Activated naive CD4-positive, alpha-beta T cell treated with Interleukin-2 at 50 U/mL for 16 hours (primary cell): ENCODE results near the gene TSGA10IP.

ENCODE experiments used
- DNase-seq: peaks from one replicate; pipeline ENCODE4 v3.0.0-alpha.2; 2020

The TSGA10IP gene

DNA sequence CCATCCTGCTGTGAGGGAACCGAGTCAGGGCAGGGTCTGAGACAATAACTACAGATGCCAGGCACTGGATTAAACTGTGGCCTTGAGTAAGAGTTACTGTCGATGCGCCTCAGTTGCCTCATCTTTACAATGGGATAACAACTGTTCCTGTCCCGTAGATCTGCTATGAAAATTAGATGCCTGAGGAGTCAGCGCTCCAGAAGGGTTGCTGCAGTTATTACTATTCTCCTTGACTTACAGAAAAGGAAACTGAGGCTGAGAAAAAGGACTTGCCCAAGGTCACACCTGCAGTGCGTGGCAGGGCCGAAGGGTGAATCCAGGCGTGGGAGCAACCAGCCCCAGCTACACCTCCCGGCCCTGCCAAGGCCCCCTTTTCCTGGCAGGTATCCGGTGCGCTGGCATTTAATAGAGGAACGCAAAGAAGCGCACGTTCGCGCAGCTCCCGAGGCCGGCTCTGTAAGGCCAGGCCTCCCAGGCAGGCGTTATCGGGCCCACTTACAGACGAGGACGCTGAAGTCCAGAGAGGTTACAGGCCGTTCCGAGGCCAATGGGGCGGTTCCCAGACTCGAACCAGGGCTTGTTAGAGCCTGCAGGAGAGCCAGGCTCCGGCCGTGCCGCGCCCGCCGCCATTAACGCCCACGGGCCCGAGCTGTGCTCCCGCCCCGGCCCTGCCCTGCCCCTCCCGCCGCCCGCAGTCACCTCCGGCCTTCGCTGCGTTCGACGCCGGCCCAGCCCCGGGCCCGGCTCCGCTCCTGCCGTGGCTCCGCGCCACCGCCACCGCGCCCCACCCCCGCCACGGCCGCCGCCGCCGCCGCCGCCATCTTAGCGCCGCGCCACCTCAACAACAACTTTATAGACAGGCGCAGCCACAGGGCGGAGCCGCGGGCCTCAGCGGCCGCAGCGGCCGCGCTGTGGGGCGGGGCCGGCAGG, 26.8 kb upstream of the TSGA10IP start, which contains the start of gene C11orf68:
TSS of gene C11orf68 (minus strand) at position 852 of the 930 bp plus-strand sequence. CDS start at position 821, 31 bp downstream.
- no peak for DNase-seq

DNA sequence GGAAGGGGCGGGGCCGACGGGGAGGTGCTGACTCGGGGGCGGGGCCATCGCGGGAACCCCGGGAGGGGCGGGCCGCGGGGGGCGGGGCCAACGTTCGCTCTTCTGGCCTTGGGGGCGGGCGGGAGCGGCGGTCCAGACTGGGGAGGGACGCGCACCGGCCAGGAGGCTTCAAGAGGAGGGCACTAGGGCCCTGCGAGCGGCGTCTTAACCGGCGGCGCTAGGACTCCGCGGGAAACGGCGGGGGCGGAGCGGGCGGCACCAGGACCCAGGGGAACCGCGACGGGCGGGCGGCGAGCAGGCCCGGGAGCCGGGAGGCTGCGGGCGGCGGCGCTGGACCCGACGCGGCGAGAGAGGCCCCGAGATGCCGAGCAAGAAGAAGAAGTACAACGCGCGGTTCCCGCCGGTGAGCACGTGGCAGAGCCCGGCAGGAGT, 26.1 kb upstream of the TSGA10IP start, which contains the start of gene DRAP1:
TSS of gene DRAP1 (plus strand) at position 286 of the 432 bp plus-strand sequence. CDS start at position 362, 76 bp downstream.
- peak; percentile 98 for DNase-seq

DNA sequence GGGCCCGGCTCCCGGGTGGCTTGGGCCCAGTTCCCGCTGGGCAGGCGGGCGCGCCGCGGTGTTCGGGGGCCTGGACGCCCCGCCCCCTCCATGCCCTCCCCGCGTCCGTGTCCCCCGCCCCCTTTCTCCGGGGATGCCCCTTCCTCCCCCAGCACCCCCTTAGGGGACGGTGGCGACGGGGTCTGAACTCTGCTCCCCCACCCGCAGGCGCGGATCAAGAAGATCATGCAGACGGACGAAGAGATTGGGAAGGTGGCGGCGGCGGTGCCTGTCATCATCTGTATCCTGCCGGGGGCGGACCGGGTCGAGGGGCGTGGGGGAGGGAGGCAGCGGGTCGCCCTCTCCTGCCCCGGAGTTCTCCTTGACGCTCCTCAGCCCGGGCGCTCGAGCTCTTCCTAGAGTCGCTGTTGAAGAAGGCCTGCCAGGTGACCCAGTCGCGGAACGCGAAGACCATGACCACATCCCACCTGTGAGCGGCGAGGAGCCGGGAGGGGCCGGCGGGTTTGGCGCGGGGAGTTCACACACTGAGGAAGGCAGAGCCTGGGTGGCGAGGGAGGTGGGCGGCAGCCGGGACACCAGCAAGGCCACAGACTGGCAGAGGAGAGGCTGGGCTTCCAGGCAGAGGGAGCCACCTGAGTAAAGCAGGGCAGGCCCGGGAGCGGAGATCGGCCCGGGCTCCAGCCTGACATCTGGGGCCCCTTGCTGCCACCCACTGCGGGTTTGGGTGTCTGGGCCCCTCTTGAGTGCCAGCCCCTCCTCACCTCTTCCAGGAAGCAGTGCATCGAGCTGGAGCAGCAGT, 25.5 kb upstream of the TSGA10IP start:
- peak; percentile 66 for DNase-seq

DNA sequence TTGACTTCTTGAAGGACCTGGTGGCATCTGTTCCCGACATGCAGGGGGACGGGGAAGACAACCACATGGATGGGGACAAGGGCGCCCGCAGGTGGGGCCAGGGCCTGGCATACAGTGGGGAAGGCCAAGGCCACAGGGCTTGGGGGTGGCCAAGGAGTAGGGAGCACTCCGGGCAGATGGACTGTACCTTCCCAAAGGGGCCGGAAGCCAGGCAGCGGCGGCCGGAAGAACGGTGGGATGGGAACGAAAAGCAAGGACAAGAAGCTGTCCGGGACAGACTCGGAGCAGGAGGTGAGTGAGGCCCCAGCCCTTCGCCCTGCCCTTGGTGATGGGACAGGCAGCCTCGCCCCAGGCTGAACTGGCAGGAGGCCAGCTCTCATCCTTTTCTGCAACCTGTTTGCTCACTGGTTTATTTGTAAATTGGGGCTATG, 24.9 kb upstream of the TSGA10IP start:
- DNase-seq: no peak

DNA sequence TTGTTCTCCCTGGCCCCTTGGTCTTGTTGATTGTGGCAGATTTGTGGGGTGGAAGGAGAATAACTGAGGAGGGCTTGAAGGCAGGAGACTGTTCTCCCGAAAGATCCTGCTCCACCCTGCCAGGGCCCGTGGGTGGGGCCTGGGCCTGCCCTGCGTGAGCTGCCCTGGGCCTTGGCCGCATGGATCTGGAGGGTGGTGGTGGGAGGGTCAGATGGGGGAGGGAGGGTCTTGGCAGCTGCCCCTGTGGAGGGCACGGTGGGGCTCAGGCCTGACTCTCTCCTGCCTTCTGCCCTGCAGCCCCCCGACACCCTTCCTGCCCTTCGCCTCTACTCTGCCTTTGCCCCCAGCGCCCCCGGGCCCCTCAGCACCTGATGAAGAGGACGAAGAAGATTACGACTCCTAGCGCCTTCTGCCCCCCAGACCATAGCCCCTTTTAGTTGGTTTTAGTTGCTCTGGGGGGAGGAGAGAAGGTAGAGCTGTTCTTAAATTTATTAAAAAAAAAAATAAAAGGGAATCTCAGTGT, 24.2 kb upstream of the TSGA10IP start:
- no peak for DNase-seq

DNA sequence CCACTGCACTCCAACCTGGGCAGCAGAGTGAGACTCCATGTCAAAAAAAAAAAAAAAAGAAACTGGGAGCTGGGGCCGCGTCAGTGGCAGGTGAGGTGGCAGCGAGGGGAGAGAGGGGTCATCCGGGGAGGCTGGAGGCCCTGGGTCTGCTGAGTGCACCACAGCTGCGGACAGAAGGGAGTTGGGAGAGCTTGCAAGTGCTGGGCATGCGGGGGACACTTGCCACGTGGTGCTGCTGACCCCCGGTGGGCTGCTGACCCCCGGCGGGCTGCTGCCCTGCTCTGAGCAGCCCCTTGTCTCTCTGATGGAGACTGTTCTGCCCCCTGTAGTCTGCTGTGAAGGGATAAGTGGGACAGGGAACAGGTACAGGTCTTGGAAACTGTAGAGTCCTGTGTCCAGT, 23.4 kb upstream of the TSGA10IP start:
- no peak for DNase-seq

DNA sequence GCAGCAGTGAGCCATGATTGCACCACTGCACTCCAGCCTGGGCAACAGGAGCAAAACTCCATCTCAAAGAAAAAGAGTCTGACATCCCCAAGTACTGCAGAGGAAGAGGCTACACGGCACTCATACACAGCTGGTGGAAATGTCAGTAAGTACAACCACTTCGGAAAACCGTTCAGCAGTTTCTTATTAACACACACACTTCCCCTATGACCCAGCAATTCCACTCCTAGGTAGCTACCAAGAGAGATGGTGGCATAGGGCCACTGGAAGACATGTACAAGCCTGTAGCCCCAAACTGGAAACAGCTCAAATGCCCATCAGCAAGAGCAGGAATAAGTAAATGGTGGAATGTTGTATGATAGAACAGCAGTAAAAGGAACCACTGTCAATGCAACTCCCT, 22.7 kb upstream of the TSGA10IP start:
- no peak for DNase-seq

DNA sequence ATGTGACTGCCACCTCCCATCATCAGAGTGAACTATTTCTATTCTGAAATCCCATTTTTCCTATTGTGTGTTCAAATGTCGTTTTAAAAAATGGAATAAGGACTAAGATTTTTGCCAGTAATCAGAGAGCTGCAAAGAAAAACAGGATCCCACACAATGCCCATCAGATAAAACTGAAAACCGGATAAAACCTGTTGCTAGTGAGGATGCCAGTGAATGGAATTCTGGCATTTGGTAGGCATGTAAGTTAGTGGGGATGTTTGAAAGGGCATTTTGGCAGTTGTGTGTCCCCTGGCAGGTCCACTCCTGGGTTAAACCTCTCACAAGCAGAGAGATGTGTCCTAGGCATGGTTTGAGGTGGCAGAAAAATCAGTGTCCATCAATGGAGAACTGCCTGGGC, 19.9 kb upstream of the TSGA10IP start:
- no peak for DNase-seq

DNA sequence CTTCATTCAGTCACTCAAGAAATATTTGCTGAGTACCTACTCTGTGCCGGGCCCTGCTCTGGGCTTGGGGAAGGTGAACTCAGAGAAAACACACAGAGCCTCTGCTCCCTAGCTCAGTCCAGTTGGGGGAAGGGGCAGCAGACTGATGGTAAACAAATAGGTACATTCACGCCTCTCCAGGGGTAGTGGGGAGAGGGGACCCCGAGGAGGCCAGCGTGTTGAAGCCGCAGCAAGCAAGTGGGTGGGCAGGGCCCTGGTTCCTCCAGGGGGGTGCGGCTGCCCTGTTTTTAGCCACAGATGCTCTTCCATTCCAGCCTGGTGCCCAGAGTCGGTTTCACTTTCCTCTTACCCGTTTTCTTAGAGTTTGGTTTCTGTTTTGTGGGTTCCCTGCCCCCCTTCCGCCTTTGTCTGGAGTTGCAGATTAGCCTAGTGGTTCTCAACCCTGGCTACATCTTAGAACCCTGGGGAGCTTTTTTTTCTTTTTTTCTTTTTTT, 17.3 kb upstream of the TSGA10IP start:
- DNase-seq: peak; percentile 77

DNA sequence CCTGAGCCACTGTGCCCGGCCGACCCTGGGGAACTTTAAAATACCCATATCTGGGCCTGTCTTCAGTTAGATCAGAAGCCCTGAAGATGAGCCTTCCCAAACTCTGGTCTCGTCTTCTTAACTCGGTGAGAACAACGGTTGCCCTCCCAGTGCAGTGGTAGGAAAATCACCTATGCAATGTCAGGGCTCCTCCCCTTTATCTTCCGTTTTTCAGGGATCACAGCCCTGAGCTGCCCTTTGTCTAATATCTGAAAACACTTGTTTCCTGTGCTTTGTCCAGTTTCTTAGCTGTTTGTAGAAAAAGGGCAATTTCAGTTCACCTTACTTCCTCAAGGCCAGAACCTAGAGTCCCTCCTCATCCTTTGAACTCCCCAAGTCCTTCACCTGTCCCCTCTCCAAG, 16.6 kb upstream of the TSGA10IP start:
- no peak for DNase-seq

DNA sequence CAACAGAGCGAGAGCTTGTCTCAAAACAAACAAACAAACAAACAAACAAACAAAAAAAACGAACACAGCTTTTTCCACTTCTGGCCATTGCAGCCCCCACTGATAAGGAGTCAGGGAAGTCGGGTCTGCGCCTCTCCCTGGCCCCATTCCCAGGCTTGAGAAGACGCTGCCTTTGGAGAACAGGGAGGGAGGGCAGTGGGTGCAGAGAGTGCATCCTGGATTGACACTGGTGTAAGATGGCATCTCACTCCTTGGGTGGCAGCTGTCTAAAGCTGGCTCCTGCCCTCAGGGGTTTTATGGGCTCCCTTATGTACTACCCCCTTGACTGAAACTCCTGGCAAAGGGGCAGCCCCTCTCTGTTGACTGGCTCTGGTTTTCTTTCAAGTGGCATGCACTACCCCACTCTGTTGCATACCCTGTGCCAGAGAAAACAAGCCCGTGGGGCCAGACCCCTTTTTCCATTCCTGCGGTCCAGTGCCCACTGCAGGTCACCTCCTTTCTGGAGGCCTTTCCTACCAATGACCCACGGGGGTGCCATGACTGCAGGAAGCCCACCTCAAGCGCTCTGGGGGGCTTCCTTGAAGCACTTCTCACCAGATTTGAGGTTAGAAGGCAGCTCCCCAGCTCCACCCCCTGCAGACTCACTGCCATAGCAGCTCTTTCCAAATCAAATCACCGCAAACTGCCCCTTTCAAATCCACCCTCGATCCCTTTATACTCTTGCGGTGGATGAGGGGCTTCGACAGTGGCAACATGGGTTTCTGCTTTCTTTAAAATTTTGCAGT, 13.3 kb upstream of the TSGA10IP start:
- no peak for DNase-seq

DNA sequence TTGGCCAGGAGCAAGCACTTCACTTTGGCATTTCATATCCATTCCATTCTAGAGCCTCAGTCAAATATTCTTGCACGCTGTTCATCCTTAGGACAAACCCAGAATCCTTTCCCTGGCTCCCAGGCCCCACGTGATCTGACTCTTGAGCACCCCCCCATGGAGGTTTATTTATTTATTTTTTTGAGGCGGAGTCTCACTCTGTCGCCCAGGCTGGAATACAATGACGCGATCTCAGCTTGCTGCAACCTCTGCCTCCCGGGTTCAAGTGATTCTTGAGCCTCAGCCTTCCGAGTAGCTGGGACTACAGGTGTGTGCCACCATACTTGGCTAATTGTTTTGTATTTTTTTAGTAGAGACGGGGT, 12.7 kb upstream of the TSGA10IP start:
- no peak for DNase-seq

DNA sequence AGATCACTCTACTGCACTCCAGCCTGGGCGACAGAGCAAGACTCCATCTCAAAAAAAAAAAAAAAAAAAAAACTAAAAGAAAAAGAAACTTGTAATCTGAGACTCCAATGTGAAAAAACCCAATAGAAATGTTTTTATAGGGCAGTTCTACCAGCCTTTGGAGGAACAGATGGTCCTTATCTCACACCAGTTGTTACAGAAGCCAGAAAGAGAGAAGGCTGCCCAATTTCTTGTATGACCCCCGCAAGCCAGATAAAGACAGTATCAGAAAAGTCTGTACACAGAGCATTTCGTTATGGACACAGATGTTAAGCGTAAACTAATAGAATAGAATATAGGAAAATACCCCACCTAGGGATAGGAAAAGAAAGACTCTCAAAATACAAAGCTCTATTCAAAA, 11.3 kb upstream of the TSGA10IP start:
- DNase-seq: no peak

DNA sequence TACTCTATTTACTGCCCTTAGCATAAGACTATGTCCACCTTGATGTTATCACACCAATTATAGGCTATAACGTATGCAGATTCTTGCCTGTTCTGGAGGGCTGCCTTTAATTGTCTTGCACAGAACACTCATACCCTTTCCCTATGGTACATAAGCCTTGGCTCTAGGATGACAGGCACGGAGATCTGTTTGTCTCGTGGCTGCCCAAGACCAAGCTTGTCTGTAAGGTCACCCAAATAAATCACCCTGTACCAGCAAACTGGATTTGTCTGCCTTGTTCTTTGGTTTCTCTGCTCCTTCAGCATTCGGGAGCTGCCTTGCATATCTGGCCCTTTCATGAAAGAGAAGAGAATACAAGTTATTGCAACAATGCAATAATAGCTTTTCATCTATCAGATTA, 7.5 kb upstream of the TSGA10IP start:
- DNase-seq: no peak

DNA sequence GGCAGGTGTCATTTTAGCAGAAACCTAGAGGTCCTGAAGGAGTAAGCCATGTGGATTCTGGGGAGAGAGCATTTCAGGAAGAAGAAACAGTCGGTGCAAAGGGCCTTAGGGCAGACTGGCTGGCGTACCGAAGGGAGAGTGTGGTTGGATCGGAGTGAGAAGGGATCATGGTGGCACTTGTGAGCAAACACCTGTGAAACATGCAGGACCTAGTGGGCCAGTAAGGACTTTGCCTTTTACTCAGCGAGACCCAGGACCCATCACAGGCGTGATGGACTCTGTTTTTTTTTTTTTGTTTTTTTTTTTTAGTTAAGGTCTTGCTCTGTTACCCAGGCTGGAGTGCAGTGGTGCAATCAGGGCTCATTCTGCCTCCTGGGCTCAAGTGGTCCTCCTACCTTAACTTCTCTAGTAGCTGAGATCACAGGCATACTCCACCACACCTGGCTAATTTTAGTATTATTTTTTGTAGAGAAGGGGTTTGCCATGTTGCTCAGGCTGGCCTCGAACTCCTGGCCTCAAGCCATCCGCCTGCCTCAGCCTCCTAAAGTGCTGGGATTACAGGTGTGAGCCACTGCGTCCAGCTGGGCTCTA, 3.5 kb upstream of the TSGA10IP start:
- DNase-seq: no peak

DNA sequence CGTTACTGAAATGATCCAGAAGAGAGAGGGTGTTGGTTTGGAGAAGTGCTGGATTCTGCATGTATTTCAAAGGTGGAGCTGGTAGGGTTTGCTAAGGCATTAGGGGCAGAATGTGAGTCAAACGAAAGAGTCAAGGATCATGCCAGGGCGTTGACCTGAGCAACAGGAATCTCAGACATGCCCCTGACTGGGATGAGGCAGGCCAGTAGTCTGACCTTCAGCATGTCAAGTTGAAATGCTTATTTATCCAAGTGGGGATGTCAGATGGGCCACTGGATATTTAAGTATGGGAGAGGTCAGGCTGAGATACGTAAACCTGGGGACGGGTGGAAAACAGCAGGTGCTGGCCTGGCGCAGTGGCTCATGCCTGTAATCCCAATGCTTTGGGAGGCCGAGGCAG, 2.7 kb upstream of the TSGA10IP start:
- DNase-seq: no peak

DNA sequence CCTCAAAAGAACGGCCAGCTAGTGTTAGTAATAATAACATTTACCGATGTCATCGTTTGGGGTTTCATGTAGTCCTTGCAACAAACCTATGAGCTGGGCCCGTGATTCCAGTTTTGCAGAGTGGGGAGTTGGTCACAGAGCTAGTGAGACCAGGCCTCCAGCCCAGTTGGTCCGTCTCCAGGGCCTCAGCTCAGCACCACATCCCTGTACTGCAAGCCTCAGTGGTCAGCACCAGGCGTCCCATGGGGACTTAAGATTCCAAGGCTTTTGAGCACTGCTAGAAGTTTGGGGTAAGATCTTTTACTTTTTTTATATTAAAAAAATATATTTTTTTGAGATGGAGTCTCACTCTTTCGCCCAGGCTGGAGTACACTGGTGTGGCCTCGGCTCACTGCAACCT, 1.1 kb upstream of the TSGA10IP start:
- no peak for DNase-seq

DNA sequence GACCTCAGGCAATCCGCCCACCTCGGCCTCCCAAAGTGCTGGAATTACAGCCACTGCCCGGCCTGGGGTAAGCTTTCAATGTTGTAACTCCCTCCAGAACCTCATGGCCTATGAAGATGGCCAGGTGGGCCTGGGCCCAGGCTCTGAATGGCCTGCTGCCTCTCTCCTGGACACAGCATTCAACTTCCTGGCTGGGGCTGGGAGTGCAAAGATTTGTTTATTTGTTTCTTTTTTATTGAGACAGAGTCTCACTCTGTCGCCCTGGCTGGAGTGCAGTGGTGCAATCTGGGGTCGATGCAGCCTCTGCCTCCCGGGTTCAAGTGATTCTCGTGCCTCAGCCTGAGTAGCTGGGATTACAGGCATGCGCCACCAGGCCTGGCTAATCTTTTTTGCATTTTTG, 513 bp upstream of the TSGA10IP start:
- no peak for DNase-seq

DNA sequence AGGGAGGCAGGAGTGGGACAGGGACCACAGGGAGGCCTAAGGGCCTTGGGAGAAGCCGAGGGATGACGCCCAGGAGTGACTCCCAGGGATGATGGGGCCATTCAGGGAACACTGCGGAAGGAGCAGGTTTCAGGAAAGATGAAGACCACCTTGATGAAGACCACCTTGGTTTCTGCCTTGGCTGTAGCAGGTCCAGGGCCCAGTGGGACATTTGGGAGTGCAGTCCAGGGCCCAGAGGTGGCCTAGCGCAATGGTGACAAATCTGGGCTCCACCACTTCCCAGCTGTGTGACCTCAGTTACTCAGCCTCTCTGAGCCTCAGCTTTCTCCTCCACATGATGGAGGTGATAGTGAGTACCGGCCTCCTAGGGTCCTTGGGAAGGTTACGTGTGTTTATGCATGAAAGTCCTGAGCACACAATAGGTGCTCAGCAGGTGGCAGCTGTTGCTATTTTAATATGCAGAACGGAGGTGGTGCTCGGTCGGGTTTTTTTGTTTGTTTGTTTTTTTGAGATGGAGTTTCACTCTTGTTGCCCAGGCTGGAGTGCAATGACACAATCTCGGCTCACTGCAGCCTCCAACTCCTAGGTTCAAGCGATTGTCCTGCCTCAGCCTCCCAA, 770 bp downstream of the TSGA10IP start:
- DNase-seq: no peak

DNA sequence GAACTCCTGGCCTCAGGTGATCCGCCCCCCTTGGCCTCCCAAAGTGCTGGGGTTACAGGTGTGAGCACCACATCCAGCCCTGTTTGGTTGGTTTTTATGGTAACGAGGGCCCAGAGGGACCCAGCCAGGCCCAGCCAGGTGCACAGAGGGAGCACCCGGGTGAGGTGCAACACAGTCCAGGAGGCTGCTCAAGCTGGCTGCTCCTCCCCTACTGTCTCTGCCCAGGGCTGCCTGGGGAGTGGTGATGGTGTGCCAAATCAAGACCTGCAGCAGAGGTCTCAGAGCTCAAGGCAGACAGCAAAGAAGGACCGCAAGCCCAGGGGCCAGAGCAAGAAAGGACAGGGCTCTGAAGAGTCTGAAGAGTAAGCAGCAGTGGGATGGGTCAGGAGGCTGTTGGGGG, 1.4 kb downstream of the TSGA10IP start:
- DNase-seq: no peak

DNA sequence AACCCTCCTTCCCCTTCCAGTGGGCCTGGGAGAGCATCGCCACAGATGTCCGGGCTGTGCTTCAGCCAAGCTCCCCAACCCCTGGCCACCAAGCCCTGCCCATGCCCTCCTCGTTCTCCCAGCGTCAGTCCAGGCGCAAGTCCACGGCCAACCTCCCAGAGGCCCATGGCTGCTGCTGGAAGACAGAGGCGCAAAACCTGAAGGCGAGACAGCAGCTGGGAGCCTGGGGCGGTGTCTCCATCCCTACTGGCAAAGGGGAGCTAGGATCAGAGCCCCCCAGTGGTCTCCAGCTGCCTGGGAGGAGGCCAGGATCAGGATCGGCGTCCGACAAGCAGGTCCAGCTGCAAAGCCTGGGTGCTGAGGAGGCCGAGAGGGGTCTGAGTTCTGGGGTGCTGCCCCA, 1.9 kb downstream of the TSGA10IP start:
- DNase-seq: no peak
